GM19452 (cell line): ENCODE data around the gene ESRRG.

ENCODE experiments used
- ATAC-seq: cut with Tn5 transposase; IDR thresholded peaks from one replicate; pipeline ENCODE4 v1.9.1; 2021; ENCODE audit not compliant: unreplicated experiment

ESRRG gene

DNA sequence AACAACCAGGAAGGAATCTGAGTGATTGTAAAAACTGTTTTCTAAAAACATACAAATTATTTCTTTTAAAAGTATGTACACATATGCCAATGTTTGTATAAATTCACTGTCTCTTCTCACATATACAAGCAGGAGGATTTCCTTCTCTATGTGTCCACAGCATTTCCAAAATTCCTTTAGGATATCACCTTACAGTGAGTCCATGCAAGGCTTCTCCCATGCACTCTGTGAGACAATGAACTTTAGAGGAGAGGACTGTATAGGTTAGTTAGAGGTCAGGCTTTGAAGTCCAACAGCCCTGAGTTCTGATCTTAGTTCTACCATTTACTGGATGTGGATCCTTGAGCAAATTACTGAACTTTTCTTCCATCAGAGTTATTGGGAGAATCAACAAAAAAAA is 265.9 kb downstream of the ESRRG start:
- no peak for ATAC-seq

DNA sequence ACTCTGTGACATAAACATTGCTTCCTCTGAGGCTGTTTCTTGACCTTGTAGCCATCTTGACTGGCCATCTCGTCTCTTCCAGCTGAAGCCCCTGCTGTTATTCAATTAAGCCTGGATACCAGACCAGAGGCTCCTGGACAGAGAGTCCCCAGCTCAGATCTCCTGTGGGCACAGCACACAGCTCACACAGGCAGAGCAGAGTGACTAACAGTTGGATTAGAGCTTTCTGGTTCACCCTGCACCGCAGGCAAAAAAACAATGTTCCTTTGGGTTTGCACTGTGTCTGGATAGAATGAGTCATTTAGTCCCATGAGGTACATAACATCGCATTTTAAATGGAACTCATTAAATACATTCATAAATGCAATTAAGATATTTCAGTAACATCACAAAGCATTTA is 266.5 kb downstream of the ESRRG start:
- ATAC-seq, result no peak

GRCh38 chr1:216453777-216454176 is 269.5 kb downstream of the ESRRG start:
- ATAC-seq, result no peak
